Testis (tissue), 3 donors: ENCODE measurements around the gene MFAP5. TPM values are rescaled to one million over a fixed set of nuclear protein-coding genes. Genes with fewer than 3 reads are reported as not detected.

Source experiments
- DNase-seq: peaks from one replicate; pipeline ENCODE4 v3.0.0-alpha.2; 2019
- H3K27ac ChIP-seq, 2 donors: fragments of 200-600 bp; sonication (generic); one replicate each; pipeline ENCODE4 v1.5.1; 2019
- H3K27me3 ChIP-seq: fragments of 200-600 bp; sonication (generic); one replicate; pipeline ENCODE4 v1.5.1; 2019
- H3K36me3 ChIP-seq: fragments of 200-600 bp; sonication (generic); one replicate; pipeline ENCODE4 v1.5.1; 2017; ENCODE audit warnings: low read depth; ENCODE audit errors: missing control alignments
- H3K4me1 ChIP-seq: fragments of 200-600 bp; sonication (generic); one replicate; pipeline ENCODE4 v1.5.1; 2019
- H3K4me3 ChIP-seq, 2 donors: fragments of 200-600 bp; sonication (generic); one replicate each; pipeline ENCODE4 v1.5.1; 2017 to 2019
- H3K9me3 ChIP-seq: fragments of 200-600 bp; sonication (generic); one replicate; pipeline ENCODE4 v1.5.1; 2017
- CTCF ChIP-seq, 3 experiments: fragments of 450-650 bp in 2 of 3; fragments of 200-600 bp in 1 of 3; sonication (generic) in 1 of 3; IDR thresholded peaks; one replicate each; pipeline ENCODE4 v1.5.1; 2016 to 2019; ENCODE audit warnings: antibody characterized with exemption in 3 of 3, mild to moderate bottlenecking in 2 of 3, moderate library complexity in 1 of 3
- POLR2A ChIP-seq: fragments of 450-650 bp; IDR thresholded peaks from one replicate; pipeline ENCODE4 v1.6.1; 2017; ENCODE audit warnings: antibody characterized with exemption, mild to moderate bottlenecking, moderate library complexity
- WGBS, 2 donors: methylation state at CpG; one replicate each; pipeline ENCODE4 v1.1.5; 2018; 5-methylcytosine and 5-hydroxymethylcytosine counted together
- intact Hi-C: fragments of 100-400 bp; cut with DNase I; formaldehyde crosslinking; loops from one replicate; pipeline ENCODE4 v1.15.1; 2023; ENCODE audit warnings: low total_unique reads
- polyA plus RNA-seq: library from polyadenylated mRNA; stranded (reverse); fragments of 350-450 nt; fragmentation: Illumina TruSeq; extraction: RNeasy Lipid Tissue Mini Kit (QIAGEN cat#74804); gene quantifications from one replicate; pipeline ENCODE4 v1.2.3, GENCODE V29; 2014; ENCODE audit warnings: low read depth, low replicate concordance; ENCODE audit not compliant: insufficient read depth
- total RNA-seq, 2 donors: library from RNA; depleted of rRNA; stranded (reverse); fragments of >200 nt; gene quantifications; one replicate each; pipeline ENCODE4 v1.2.3, GENCODE V29; 2016

The MFAP5 gene
- total and polyA plus RNA-seq, 3 donors from 2014 or later, result 3.8 to 41.1 (median 5.9) TPM

- no peaks in the 10 kb centered on the region for H3K36me3 ChIP-seq
- no peaks in the 10 kb centered on the region for H3K9me3 ChIP-seq
- TF ChIP-seq POLR2A (no peak), CTCF (IDR thresholded peaks at IDR 0.05) (no peak)
- 74 to 80% methylated on average over 3 of the region's 3 CpGs for WGBS, 2 donors
- peaks cover 11% of the 10 kb centered on the region for H3K4me1 ChIP-seq
- no peak for DNase-seq
- intact Hi-C loops, result no loop called here
- no peak overlapping the region for H3K27ac ChIP-seq
- H3K27me3 ChIP-seq, result no peaks in the 10 kb centered on the region
- no peak overlapping the region for H3K4me3 ChIP-seq
These were observed 16.1 kb upstream of the MFAP5 start for GRCh38 chr12:8678661-8679111.

GRCh38 chr12:8677362-8677761 lies 14.7 kb upstream of the MFAP5 start:
- WGBS, 2 donors, result 87 to 91% methylated on average over 3 of the region's 3 CpGs
- H3K4me3 ChIP-seq, result no peak overlapping the region
- peaks cover 11% of the 10 kb centered on the region for H3K4me1 ChIP-seq
- no peak for DNase-seq
- H3K27ac ChIP-seq, result no peak overlapping the region
- intact Hi-C loops, result no loop called here
- H3K27me3 ChIP-seq, result no peaks in the 10 kb centered on the region
- no peaks in the 10 kb centered on the region for H3K36me3 ChIP-seq
- no peaks in the 10 kb centered on the region for H3K9me3 ChIP-seq
- TF ChIP-seq POLR2A, result no peak
- no peak for TF ChIP-seq CTCF (IDR thresholded peaks at IDR 0.05)

GRCh38 chr12:8676651-8677050 lies 14.0 kb upstream of the MFAP5 start:
- Histone ChIP-seq H3K4me3 (no peak overlapping the region), H3K36me3 (no peaks in the 10 kb centered on the region), H3K9me3 (no peaks in the 10 kb centered on the region), H3K27ac (no peak overlapping the region), H3K4me1 (peaks cover 9% of the 10 kb centered on the region), H3K27me3 (no peaks in the 10 kb centered on the region)
- WGBS, 2 donors, result 87 to 89% methylated on average over 4 of the region's 4 CpGs
- DNase-seq, result no peak
- intact Hi-C loops, result no loop called here
- TF ChIP-seq CTCF (IDR thresholded peaks at IDR 0.05) (no peak), POLR2A (no peak)

GRCh38 chr12:8675591-8676036 lies 13.0 kb upstream of the MFAP5 start:
- Histone ChIP-seq H3K9me3 (no peaks in the 10 kb centered on the region), H3K4me3 (no peak overlapping the region), H3K4me1 (no peaks in the 10 kb centered on the region), H3K36me3 (no peaks in the 10 kb centered on the region), H3K27me3 (no peaks in the 10 kb centered on the region), H3K27ac (peak overlapping the region in 1 of 2 donors; percentile 23)
- WGBS, 2 donors, result 32 to 44% methylated on average over 3 of the region's 3 CpGs
- no peak for DNase-seq
- intact Hi-C loops, result no loop called here
- TF ChIP-seq POLR2A (no peak), CTCF (IDR thresholded peaks at IDR 0.05) (no peak)

- no peaks in the 10 kb centered on the region for H3K4me1 ChIP-seq
- H3K27me3 ChIP-seq, result no peaks in the 10 kb centered on the region
- 81 to 92% methylated on average over 5 of the region's 5 CpGs for WGBS, 2 donors
- intact Hi-C loops, result no loop called here
- H3K27ac ChIP-seq, result no peak overlapping the region
- no peaks in the 10 kb centered on the region for H3K36me3 ChIP-seq
- H3K4me3 ChIP-seq, result no peak overlapping the region
- no peak for TF ChIP-seq CTCF (IDR thresholded peaks at IDR 0.05)
- TF ChIP-seq POLR2A, result no peak
- H3K9me3 ChIP-seq, result no peaks in the 10 kb centered on the region
- no peak for DNase-seq
These were observed 9.8 kb upstream of the MFAP5 start for GRCh38 chr12:8672381-8672780.
